ENCODE data around the gene GALNT5. TPM values are rescaled to one million over a fixed set of nuclear protein-coding genes. Genes with fewer than 3 reads are reported as not detected.
"Not testable (repeated sequence)": the region's sequence is repeated elsewhere in the genome, so short reads cannot be mapped to it uniquely, and the experiment has no call there.

The GALNT5 gene
- total RNA-seq, 4 donors from 2014 or later: 0.08 to 0.71 (median 0.44) TPM

- no peak for DNase-seq (ENCODE audit: low spot score in 2 of 2)
- no peak overlapping the region for H3K4me3 ChIP-seq (ENCODE audit: low read depth, poor library complexity, severe bottlenecking)
- WGBS, 2 donors: 70 to 71% methylated on average over 2 of the region's 2 CpGs
- intact Hi-C loops (cut with DNase I; ENCODE audit: low total_unique reads): no loop called here
- TF ChIP-seq CTCF (IDR thresholded peaks at IDR 0.05): no peak
- TF ChIP-seq POLR2A (IDR thresholded peaks at IDR 0.05): no peak
These were observed 36.0 kb upstream of the GALNT5 start for GRCh38 chr2:157221394-157221988.

- intact Hi-C loops (cut with DNase I; ENCODE audit: low total_unique reads): no loop called here
- DNase-seq (ENCODE audit: low spot score in 2 of 2): no peak
- no peak overlapping the region for H3K4me3 ChIP-seq (ENCODE audit: low read depth, poor library complexity, severe bottlenecking)
- no peak for TF ChIP-seq POLR2A (IDR thresholded peaks at IDR 0.05)
- no peak for TF ChIP-seq CTCF (IDR thresholded peaks at IDR 0.05)
- WGBS, 2 donors: 79 to 84% methylated on average over 5 of the region's 5 CpGs
These were observed 33.8 kb upstream of the GALNT5 start for GRCh38 chr2:157223624-157224205.

- H3K4me3 ChIP-seq (ENCODE audit: low read depth, poor library complexity, severe bottlenecking); intact Hi-C loops (cut with DNase I; ENCODE audit: low total_unique reads); DNase-seq (ENCODE audit: low spot score in 2 of 2): not testable (repeated sequence)
- 86 to 98% methylated on average over 2 of the region's 2 CpGs for WGBS, 2 donors
These were observed 33.1 kb upstream of the GALNT5 start for GRCh38 chr2:157224448-157224847.

- WGBS, 2 donors: 64 to 79% methylated on average over 1 of the region's 1 CpG
- DNase-seq (ENCODE audit: low spot score in 2 of 2): no peak
- intact Hi-C loops (cut with DNase I; ENCODE audit: low total_unique reads): no loop called here
- TF ChIP-seq POLR2A (IDR thresholded peaks at IDR 0.05): no peak
- TF ChIP-seq CTCF (IDR thresholded peaks at IDR 0.05): no peak
- no peak overlapping the region for H3K4me3 ChIP-seq (ENCODE audit: low read depth, poor library complexity, severe bottlenecking)
These were observed 29.9 kb upstream of the GALNT5 start for GRCh38 chr2:157227592-157227991.

DNA sequence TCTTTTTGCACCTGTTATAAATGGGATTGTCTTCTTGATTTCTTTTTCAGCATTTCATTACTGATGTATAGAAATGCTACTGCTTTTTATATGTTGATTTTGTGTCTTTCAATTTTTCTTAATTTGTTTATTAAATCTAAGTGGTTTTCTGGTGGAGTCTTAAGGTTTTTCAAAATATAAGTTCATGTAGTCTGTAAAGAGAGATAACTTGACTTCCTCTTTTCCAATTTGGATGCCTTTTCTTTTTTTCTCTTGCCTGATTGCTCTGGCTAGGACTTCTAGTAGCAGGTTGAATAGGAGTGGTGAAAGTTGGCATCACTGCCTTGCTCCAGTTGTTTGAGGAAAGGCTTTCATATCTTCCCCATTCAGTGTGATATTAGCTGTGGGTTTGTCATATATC is 28.6 kb upstream of the GALNT5 start:
- TF ChIP-seq POLR2A (IDR thresholded peaks at IDR 0.05) (no peak), CTCF (IDR thresholded peaks at IDR 0.05) (no peak)
- no peak for DNase-seq (ENCODE audit: low spot score in 2 of 2)
- intact Hi-C loops (cut with DNase I; ENCODE audit: low total_unique reads): no loop called here
- no peak overlapping the region for H3K4me3 ChIP-seq (ENCODE audit: low read depth, poor library complexity, severe bottlenecking)

GRCh38 chr2:157229572-157229971 is 27.9 kb upstream of the GALNT5 start:
- 35 to 48% methylated on average over 2 of the region's 2 CpGs for WGBS, 2 donors
- intact Hi-C loops (cut with DNase I; ENCODE audit: low total_unique reads): no loop called here
- TF ChIP-seq POLR2A (IDR thresholded peaks at IDR 0.05): no peak
- TF ChIP-seq CTCF (IDR thresholded peaks at IDR 0.05): no peak
- no peak overlapping the region for H3K4me3 ChIP-seq (ENCODE audit: low read depth, poor library complexity, severe bottlenecking)
- DNase-seq (ENCODE audit: low spot score in 2 of 2): no peak
